GM19397 (cell line): ENCODE results near the gene HS2ST1.
"Not testable (repeated sequence)": the region's sequence is repeated elsewhere in the genome, so short reads cannot be mapped to it uniquely, and the experiment has no call there.

Experiments used
- ATAC-seq: cut with Tn5 transposase; IDR thresholded peaks from one replicate; pipeline ENCODE4 v1.9.1; 2021; ENCODE audit warnings: mild to moderate bottlenecking, moderate library complexity; ENCODE audit not compliant: unreplicated experiment

Gene HS2ST1

GRCh38 chr1:86965012-86965826 is 50.8 kb downstream of the HS2ST1 start:
- ATAC-seq = no peak

GRCh38 chr1:86965827-86966182 is 51.4 kb downstream of the HS2ST1 start:
- ATAC-seq = peak; percentile 82

- no peak for ATAC-seq
These were observed 56.5 kb downstream of the HS2ST1 start for GRCh38 chr1:86970938-86971337.

GRCh38 chr1:86971778-86972177 is 57.3 kb downstream of the HS2ST1 start:
- ATAC-seq = no peak

- ATAC-seq = no peak
These were observed 57.8 kb downstream of the HS2ST1 start for GRCh38 chr1:86972262-86972661.

GRCh38 chr1:86975993-86976550 is 61.6 kb downstream of the HS2ST1 start:
- no peak for ATAC-seq

GRCh38 chr1:86976664-86977063 is 62.2 kb downstream of the HS2ST1 start:
- no peak for ATAC-seq

GRCh38 chr1:86981482-86982213 is 67.2 kb downstream of the HS2ST1 start:
- no peak for ATAC-seq

- not testable (repeated sequence) for ATAC-seq
These were observed 69.2 kb downstream of the HS2ST1 start for GRCh38 chr1:86983677-86984076.

GRCh38 chr1:86987446-86987845 is 73.0 kb downstream of the HS2ST1 start:
- ATAC-seq = no peak

GRCh38 chr1:86988835-86989234 is 74.4 kb downstream of the HS2ST1 start:
- no peak for ATAC-seq

GRCh38 chr1:86989690-86990089 is 75.3 kb downstream of the HS2ST1 start:
- not testable (repeated sequence) for ATAC-seq

- no peak for ATAC-seq
These were observed 76.4 kb downstream of the HS2ST1 start for GRCh38 chr1:86990826-86991225.

- ATAC-seq = no peak
These were observed 77.2 kb downstream of the HS2ST1 start for GRCh38 chr1:86991549-86992186.

- ATAC-seq = no peak
These were observed 78.4 kb downstream of the HS2ST1 start for GRCh38 chr1:86992861-86993260.

GRCh38 chr1:86993269-86993985 is 79.0 kb downstream of the HS2ST1 start:
- no peak for ATAC-seq

- no peak for ATAC-seq
These were observed 79.6 kb downstream of the HS2ST1 start for GRCh38 chr1:86994061-86994460.

GRCh38 chr1:86997538-86997937 is 83.1 kb downstream of the HS2ST1 start:
- no peak for ATAC-seq

GRCh38 chr1:86998280-86998679 is 83.8 kb downstream of the HS2ST1 start:
- no peak for ATAC-seq

- ATAC-seq = no peak
These were observed 84.3 kb downstream of the HS2ST1 start for GRCh38 chr1:86998727-86999126.

GRCh38 chr1:87000460-87000859 is 86.0 kb downstream of the HS2ST1 start:
- no peak for ATAC-seq
